Transverse colon (tissue), 4 donors: Measurements from ENCODE around the gene KIAA1549. TPM values are rescaled to one million over a fixed set of nuclear protein-coding genes. Genes with fewer than 3 reads are reported as not detected.

Source experiments
- DNase-seq: peaks from one replicate; pipeline ENCODE4 v3.0.0-alpha.2; 2019
- H3K27ac ChIP-seq, 4 donors: fragments of 200-600 bp; sonication (generic); 2 replicates each; pipeline ENCODE4 v1.5.1; 2016 to 2018; ENCODE audit warnings: inconsistent platforms in 4 of 4
- H3K27me3 ChIP-seq: fragments of 200-600 bp; sonication (generic); 2 replicates; pipeline ENCODE4 v1.5.1; 2017; ENCODE audit warnings: inconsistent platforms
- H3K36me3 ChIP-seq, 4 donors: fragments of 200-600 bp; sonication (generic); 2 replicates each; pipeline ENCODE4 v1.5.1; 2017 to 2019; ENCODE audit warnings: inconsistent platforms in 4 of 4
- H3K4me1 ChIP-seq, 4 donors: fragments of 200-600 bp; sonication (generic); 2 replicates each; pipeline ENCODE4 v1.5.1; 2017 to 2020; ENCODE audit warnings: inconsistent platforms in 4 of 4
- H3K4me3 ChIP-seq, 4 donors: fragments of 200-600 bp; sonication (generic); 1 replicate in 1 of 4; 2 replicates in 3 of 4; pipeline versions ENCODE4 v1.5.1 to v1.6.1; 2017 to 2019; ENCODE audit warnings: inconsistent platforms in 4 of 4
- H3K9me3 ChIP-seq, 2 donors: fragments of 200-600 bp; sonication (generic); 2 replicates each; pipeline ENCODE4 v1.5.1; 2017 to 2019; ENCODE audit warnings: inconsistent platforms in 2 of 2
- EP300 ChIP-seq: sonication (generic); formaldehyde crosslinking; IDR thresholded peaks from one replicate; pipeline ENCODE4 v1.6.1; 2017; ENCODE audit warnings: antibody characterized with exemption, low read depth
- POLR2A ChIP-seq: fragments of 450-650 bp; IDR thresholded peaks from one replicate; pipeline ENCODE4 v1.6.1; 2016; ENCODE audit warnings: antibody characterized with exemption, mild to moderate bottlenecking, moderate library complexity
- POLR2AphosphoS5 ChIP-seq, 3 donors: sonication (generic); formaldehyde crosslinking; IDR thresholded peaks; one replicate each; pipeline ENCODE4 v1.6.1; 2016; ENCODE audit warnings: antibody characterized with exemption in 3 of 3
- WGBS, 2 donors: methylation state at CpG; one replicate each; pipeline ENCODE4 v1.1.5; 2018; ENCODE audit warnings: low coverage in 1 of 2; 5-methylcytosine and 5-hydroxymethylcytosine counted together
- in situ Hi-C, 4 donors: fragments of 200-750 bp; cut with MboI; loops; one replicate each; pipeline versions ENCODE4 v1.15.0 to v1.15.1; 2017; ENCODE audit warnings: low sequenced_read_pairs in 3 of 4, low pct_ligation_motif_present in 1 of 4, low pct_unique_long_range_greater_than_20kb in 1 of 4
- intact Hi-C: fragments of 100-400 bp; cut with DNase I; formaldehyde crosslinking; loops from one replicate; pipeline ENCODE4 v1.15.1; 2023; ENCODE audit warnings: low total_unique reads
- total RNA-seq, 4 donors: library from RNA; depleted of rRNA; stranded (reverse); fragments of >200 nt; gene quantifications; one replicate each; pipeline ENCODE4 v1.1.0, GENCODE V29; 2016
- TF ChIP-seq, protein P1 (sequence below), 5 experiments: fragments of 200-600 bp in 3 of 5; fragments of 450-650 bp in 2 of 5; sonication (generic) in 3 of 5; IDR thresholded peaks; 1 replicate in 2 of 5; 2 replicates in 3 of 5; pipeline ENCODE4 v1.5.1; 2016 to 2017; ENCODE audit warnings: antibody characterized with exemption in 5 of 5, inconsistent platforms in 3 of 5, mild to moderate bottlenecking in 2 of 5, moderate library complexity in 1 of 5

The KIAA1549 gene
- total RNA-seq, 4 donors from 2014 or later: 0.37 to 1.5 (median 0.93) TPM

DNA sequence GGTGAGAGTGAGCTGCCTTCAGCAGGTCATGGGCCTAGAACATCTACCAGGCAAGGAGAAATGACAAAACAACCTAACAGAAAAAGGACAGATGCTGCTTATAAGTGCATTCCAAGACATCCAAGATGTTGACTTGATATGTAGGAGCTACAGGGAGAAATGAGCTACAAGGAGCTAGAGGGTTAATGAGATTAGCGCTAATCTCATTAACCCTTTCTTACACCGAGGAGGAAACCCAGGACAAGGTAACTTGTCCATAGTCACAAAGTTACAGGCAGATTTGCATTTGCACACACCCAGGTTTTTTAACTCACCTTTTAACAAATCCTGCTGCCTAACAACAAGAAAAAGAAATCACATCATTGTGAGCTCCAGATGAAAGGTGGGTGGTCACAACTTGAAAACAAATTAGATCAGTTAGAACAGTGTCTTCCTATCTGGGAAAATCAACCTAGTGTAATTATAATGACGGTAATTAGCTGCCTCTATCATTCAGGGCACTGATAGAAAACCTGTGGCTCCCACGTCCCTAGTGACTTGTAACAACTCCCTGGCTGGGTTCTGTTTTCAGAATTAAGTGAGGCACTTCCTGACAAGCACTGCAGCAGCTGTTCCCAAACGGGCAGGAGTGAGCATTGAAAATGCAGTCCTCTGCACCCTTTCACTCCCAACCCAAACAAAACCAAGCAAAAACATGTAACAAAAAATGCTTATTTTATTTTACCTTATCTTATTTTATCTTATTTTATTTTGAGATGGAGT, 5.7 kb downstream of the KIAA1549 start:
- Histone ChIP-seq H3K4me1 (peaks cover 0 to 9% (median 7%) of the 10 kb centered on the region in 4 donors), H3K27me3 (peaks cover 3% of the 10 kb centered on the region), H3K27ac (no peak overlapping the region), H3K9me3 (no peaks in the 10 kb centered on the region), H3K36me3 (no peaks in the 10 kb centered on the region), H3K4me3 (no peak overlapping the region)
- intact Hi-C loops (no loop called here), in situ Hi-C loops (no loop called here)
- no peak for DNase-seq
- TF ChIP-seq POLR2AphosphoS5 (IDR thresholded peaks at IDR 0.05) (no peak), POLR2A (no peak), EP300 (no peak)
- TF ChIP-seq, protein P1, sequence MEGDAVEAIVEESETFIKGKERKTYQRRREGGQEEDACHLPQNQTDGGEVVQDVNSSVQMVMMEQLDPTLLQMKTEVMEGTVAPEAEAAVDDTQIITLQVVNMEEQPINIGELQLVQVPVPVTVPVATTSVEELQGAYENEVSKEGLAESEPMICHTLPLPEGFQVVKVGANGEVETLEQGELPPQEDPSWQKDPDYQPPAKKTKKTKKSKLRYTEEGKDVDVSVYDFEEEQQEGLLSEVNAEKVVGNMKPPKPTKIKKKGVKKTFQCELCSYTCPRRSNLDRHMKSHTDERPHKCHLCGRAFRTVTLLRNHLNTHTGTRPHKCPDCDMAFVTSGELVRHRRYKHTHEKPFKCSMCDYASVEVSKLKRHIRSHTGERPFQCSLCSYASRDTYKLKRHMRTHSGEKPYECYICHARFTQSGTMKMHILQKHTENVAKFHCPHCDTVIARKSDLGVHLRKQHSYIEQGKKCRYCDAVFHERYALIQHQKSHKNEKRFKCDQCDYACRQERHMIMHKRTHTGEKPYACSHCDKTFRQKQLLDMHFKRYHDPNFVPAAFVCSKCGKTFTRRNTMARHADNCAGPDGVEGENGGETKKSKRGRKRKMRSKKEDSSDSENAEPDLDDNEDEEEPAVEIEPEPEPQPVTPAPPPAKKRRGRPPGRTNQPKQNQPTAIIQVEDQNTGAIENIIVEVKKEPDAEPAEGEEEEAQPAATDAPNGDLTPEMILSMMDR (IDR thresholded peaks at IDR 0.05): no peak
- WGBS, 2 donors: 50 to 53% methylated on average over 2 to 5 of the region's 5 CpGs

DNA sequence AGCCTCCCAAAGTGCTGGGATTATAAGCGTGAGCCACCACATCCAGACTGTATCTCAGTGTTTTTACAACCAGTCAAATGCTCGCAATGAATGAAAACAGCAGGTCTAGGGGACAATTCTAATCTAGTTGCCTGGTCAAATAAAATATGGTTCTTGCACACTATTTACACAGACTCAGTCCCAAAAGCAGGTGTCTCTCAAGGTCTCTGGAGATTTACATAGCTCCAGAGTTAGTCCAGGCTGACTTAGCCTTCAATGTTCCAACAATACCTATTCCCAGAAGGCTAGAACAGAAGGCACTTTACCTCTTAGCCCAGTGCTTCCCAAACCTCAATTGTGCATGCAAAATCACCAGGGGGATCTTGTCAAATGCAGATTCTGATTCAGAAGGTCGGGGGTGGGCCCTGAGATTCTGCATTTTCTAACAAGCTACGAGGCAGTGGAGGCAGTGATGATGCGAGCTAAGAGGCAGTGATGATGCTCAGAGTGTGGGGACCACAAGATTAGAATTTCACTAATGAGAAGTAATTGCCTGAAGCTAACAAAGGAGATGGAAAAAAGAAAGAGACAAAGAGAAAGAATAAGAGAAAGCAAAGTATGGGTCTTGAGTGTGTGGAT, 6.4 kb downstream of the KIAA1549 start:
- Histone ChIP-seq H3K9me3 (no peaks in the 10 kb centered on the region), H3K36me3 (no peaks in the 10 kb centered on the region), H3K4me1 (peaks cover 0 to 2% (median 0%) of the 10 kb centered on the region in 4 donors), H3K4me3 (no peak overlapping the region), H3K27ac (no peak overlapping the region), H3K27me3 (peaks cover under 1% of the 10 kb centered on the region)
- no peak for DNase-seq
- in situ Hi-C loops: no loop called here
- 68 to 100% methylated on average over 2 to 5 of the region's 5 CpGs for WGBS, 2 donors
- TF ChIP-seq POLR2A (no peak), EP300 (no peak), POLR2AphosphoS5 (IDR thresholded peaks at IDR 0.05) (no peak)
- TF ChIP-seq, protein P1 (IDR thresholded peaks at IDR 0.05): no peak
- intact Hi-C loops: no loop called here

DNA sequence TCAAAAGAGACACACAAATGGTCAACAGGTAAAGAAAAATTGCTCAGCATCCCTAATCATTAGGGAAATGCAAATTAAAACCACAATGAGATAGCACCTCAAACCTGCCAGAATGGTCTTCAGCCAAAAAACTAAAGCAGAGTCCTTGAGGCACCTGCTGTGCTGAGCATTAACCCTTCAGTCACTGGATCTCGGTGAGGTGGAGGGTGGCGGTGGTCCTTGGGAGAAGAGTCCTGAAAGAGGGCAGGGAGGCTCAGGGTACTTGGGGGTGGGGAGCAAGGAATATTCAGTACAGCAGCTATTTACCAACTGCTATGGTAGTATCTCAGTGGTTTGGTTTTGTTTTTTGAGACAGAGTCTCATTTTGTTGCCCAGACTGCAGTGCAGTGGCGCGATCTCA, 7.1 kb downstream of the KIAA1549 start:
- no peak for TF ChIP-seq POLR2A
- TF ChIP-seq POLR2AphosphoS5 (IDR thresholded peaks at IDR 0.05): no peak
- TF ChIP-seq EP300: no peak
- TF ChIP-seq, protein P1 (IDR thresholded peaks at IDR 0.05): no peak
- Histone ChIP-seq H3K27ac (no peak overlapping the region), H3K27me3 (no peaks in the 10 kb centered on the region), H3K36me3 (no peaks in the 10 kb centered on the region), H3K4me1 (no peaks in the 10 kb centered on the region), H3K4me3 (no peak overlapping the region), H3K9me3 (no peaks in the 10 kb centered on the region)
- in situ Hi-C loops: no loop called here
- whole genome bisulfite sequencing, 2 donors: 97 to 100% methylated on average over 2 to 4 of the region's 4 CpGs
- intact Hi-C loops: no loop called here
- no peak for DNase-seq

DNA sequence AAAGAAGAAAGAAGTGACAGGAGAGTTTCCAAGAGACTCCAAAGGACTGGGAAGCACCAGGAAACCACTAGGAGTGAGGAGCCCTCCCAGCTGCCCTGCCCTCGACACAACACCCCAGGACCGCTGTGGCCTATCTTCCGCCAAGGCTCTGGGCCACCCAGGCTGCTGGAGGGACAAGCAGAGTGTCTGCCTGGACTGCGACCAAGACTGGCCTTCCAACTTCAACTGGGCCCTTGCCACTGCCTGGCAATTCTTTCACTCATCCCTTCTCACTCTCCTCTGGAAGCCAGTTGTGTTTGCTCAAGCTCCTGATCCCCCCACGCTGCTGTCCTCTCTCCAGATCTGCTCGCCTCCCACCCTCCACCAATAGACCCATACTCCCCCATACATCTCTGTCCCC, 10.2 kb downstream of the KIAA1549 start:
- H3K4me1 ChIP-seq: no peaks in the 10 kb centered on the region
- no peak overlapping the region for H3K4me3 ChIP-seq
- no peaks in the 10 kb centered on the region for H3K9me3 ChIP-seq
- intact Hi-C loops (no loop called here), in situ Hi-C loops (no loop called here)
- no peaks in the 10 kb centered on the region for H3K36me3 ChIP-seq
- no peaks in the 10 kb centered on the region for H3K27me3 ChIP-seq
- TF ChIP-seq EP300 (no peak), POLR2AphosphoS5 (IDR thresholded peaks at IDR 0.05) (no peak)
- no peak overlapping the region for H3K27ac ChIP-seq
- 81 to 84% methylated on average over 3 to 6 of the region's 6 CpGs for WGBS, 2 donors
- no peak for DNase-seq
